Lung (tissue), 12 donors: ENCODE data around the gene RASAL1. TPM values are rescaled to one million over a fixed set of nuclear protein-coding genes. Genes with fewer than 3 reads are reported as not detected.
"Not testable (repeated sequence)": the region's sequence is repeated elsewhere in the genome, so short reads cannot be mapped to it uniquely, and the experiment has no call there.

Source experiments
- ATAC-seq: fragments of 200-7000 bp; cut with Tn5 transposase; one replicate; pipeline ENCODE4 v1.9.1; 2020; ENCODE audit warnings: moderate number of reproducible peaks; ENCODE audit not compliant: insufficient read depth, low FRiP score
- DNase-seq, 3 donors: peaks; one replicate each; pipeline ENCODE4 v3.0.0-alpha.2; 2013 to 2017
- H3K27ac ChIP-seq, 2 donors: one replicate each; pipeline ENCODE4 v1.5.1; 2013; ENCODE audit warnings: mild to moderate bottlenecking in 2 of 2, moderate library complexity in 2 of 2, control low read depth in 1 of 2, inconsistent platforms in 1 of 2, low read depth in 1 of 2, low read length in 1 of 2
- H3K27me3 ChIP-seq, 3 donors: one replicate each; pipeline ENCODE4 v1.5.1; 2013; ENCODE audit warnings: low read length in 2 of 3; ENCODE audit not compliant: control insufficient read depth in 3 of 3, insufficient read depth in 3 of 3
- H3K36me3 ChIP-seq, 4 donors: one replicate each; pipeline ENCODE4 v1.5.1; 2013; ENCODE audit warnings: low read length in 4 of 4, mild to moderate bottlenecking in 1 of 4, moderate library complexity in 1 of 4; ENCODE audit not compliant: control insufficient read depth in 4 of 4, insufficient read depth in 4 of 4
- H3K4me1 ChIP-seq, 5 donors: one replicate each; pipeline ENCODE4 v1.5.1; 2013; ENCODE audit warnings: low read length in 5 of 5, mild to moderate bottlenecking in 2 of 5, moderate library complexity in 1 of 5; ENCODE audit not compliant: control insufficient read depth in 5 of 5, insufficient read depth in 5 of 5
- H3K4me3 ChIP-seq: one replicate; pipeline ENCODE4 v1.5.1; 2013; ENCODE audit warnings: mild to moderate bottlenecking, control low read depth, moderate library complexity
- H3K9ac ChIP-seq, 2 donors: one replicate each; pipeline ENCODE4 v1.5.1; 2013; ENCODE audit warnings: low read length in 2 of 2, control low read depth in 1 of 2; ENCODE audit not compliant: insufficient read depth in 1 of 2
- H3K9me3 ChIP-seq, 4 donors: one replicate each; pipeline ENCODE4 v1.5.1; 2013; ENCODE audit warnings: low read length in 3 of 4, mild to moderate bottlenecking in 1 of 4, moderate library complexity in 1 of 4; ENCODE audit not compliant: control insufficient read depth in 4 of 4, insufficient read depth in 3 of 4
- WGBS, 2 donors: extraction: QIAGEN DNeasy Blood & Tissue Kit; methylation state at CpG; one replicate each; pipeline ENCODE4 v1.1.7; 2013; 5-methylcytosine and 5-hydroxymethylcytosine counted together
- polyA plus RNA-seq, 2 donors: library from polyadenylated mRNA; stranded (reverse); fragments of 200-250 nt; gene quantifications; one replicate each; pipeline ENCODE4 v1.2.1, GENCODE V29; 2013
- total RNA-seq, 2 donors: library from RNA; depleted of rRNA in 1 of 2; stranded (reverse); fragments of >200 nt in 1 of 2; gene quantifications; one replicate each; pipeline ENCODE4 v1.2.1, GENCODE V29; 2014 to 2021
- TF ChIP-seq, protein P1 (sequence below): IDR thresholded peaks from 2 replicates; pipeline ENCODE4 v1.5.1; 2012; ENCODE audit warnings: mild to moderate bottlenecking; ENCODE audit errors: control extremely low read depth, extremely low read depth
- donor health status: control.
- donor health status: control.
- donor health status: Bipolar disorder and iron deficiency.
- donor health status: healthy.
- donor health status: DM: yes; HTN: yes; CAD: no.

RASAL1 gene
- total and polyA plus RNA-seq, 4 donors, result 0.09 to 1.8 (median 0.62) TPM

DNA sequence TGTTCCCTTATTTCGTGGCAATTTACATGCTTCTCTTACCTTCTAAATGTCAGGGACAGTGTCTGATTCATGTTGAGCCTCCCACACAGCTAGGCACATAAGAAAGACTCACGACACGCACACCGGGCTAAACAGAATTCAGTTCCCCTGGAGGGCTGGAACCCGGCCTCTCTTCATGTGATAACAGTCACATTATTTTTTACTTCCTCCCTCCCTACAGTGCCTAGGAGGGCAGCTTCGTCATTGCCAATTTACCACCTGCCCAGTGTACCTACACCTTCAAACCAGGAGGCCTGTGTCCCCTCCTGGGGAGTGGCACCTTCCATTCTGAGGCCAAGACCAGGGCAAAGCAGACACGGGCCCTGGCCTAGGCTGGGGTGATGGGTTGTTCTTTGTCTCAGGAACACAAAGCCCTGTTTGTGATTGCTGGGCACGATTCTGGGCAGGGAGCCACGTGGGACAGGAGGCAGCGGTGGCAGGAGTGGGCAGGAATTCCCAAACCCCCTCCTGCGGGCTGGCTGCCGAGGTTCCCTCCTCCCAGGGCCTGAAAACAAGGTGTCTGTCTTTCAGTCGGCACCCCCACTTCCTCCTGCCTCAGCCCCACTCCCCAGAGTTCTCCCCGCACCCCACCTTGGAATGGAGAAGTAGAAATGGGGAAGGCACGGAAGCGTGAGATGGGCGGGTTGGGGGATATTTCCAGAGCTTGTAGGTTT lies 6.8 kb upstream of the RASAL1 start:
- no peaks in the 10 kb centered on the region for H3K4me1 ChIP-seq
- H3K27ac ChIP-seq, result peak overlapping the region in 1 of 2 donors; percentile 58
- TF ChIP-seq, protein P1, sequence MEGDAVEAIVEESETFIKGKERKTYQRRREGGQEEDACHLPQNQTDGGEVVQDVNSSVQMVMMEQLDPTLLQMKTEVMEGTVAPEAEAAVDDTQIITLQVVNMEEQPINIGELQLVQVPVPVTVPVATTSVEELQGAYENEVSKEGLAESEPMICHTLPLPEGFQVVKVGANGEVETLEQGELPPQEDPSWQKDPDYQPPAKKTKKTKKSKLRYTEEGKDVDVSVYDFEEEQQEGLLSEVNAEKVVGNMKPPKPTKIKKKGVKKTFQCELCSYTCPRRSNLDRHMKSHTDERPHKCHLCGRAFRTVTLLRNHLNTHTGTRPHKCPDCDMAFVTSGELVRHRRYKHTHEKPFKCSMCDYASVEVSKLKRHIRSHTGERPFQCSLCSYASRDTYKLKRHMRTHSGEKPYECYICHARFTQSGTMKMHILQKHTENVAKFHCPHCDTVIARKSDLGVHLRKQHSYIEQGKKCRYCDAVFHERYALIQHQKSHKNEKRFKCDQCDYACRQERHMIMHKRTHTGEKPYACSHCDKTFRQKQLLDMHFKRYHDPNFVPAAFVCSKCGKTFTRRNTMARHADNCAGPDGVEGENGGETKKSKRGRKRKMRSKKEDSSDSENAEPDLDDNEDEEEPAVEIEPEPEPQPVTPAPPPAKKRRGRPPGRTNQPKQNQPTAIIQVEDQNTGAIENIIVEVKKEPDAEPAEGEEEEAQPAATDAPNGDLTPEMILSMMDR, result no peak
- H3K4me3 ChIP-seq, result no peak overlapping the region
- 24 to 50% methylated on average over 17 of the region's 17 CpGs for WGBS, 2 donors
- no peak overlapping the region for H3K9ac ChIP-seq
- no peak for ATAC-seq
- H3K9me3 ChIP-seq, result peaks cover 0 to 3% (median 0%) of the 10 kb centered on the region in 4 donors
- DNase-seq, result no peak
- H3K36me3 ChIP-seq, result no peaks in the 10 kb centered on the region
- no peaks in the 10 kb centered on the region for H3K27me3 ChIP-seq

DNA sequence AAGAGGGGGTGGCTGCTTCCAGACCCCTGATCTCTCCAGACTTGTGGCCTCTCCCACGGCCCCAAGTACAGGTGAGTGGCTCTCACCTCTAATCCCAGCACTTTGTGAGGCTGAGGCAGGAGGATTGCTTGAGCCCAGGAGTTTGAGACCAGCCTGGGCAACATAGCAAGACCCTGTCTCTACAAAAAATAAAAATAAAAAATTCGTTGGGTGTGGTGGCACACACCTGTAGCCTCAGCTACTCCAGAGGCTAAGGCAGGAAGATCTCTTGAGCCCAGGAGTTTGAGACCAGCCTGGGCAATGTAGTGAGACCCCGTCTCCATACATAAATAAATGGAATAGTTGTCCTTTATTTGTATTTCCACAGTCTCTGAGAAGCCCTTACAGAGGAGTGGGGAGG lies 6.2 kb upstream of the RASAL1 start:
- not testable (repeated sequence) for H3K4me1 ChIP-seq, H3K27ac ChIP-seq, H3K36me3 ChIP-seq, H3K9me3 ChIP-seq, ATAC-seq, H3K27me3 ChIP-seq, H3K9ac ChIP-seq, DNase-seq, H3K4me3 ChIP-seq
- WGBS, 2 donors, result 76 to 88% methylated on average over 3 of the region's 3 CpGs

DNA sequence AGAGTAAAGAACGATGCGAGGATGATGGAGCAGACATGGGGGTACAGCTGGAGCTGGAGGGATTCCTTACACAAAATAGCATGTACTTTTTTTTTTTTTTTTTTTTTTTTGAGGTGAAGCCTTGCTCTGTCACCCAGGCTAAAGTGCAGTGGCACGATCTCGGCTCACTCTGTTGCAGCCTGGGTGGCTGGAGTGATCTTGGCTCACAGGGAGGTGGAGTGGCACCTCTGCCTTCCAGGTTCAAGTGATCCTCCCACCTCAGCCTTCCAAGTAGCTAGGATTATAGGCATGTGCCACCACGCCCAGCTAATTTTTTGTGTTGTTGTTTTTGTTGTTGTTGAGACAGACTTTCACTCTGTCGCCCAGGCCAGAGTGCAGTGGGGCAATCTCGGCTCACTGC lies 5.1 kb upstream of the RASAL1 start:
- 82 to 91% methylated on average over 7 of the region's 7 CpGs for WGBS, 2 donors
- H3K4me1 ChIP-seq, result no peaks in the 10 kb centered on the region

DNA sequence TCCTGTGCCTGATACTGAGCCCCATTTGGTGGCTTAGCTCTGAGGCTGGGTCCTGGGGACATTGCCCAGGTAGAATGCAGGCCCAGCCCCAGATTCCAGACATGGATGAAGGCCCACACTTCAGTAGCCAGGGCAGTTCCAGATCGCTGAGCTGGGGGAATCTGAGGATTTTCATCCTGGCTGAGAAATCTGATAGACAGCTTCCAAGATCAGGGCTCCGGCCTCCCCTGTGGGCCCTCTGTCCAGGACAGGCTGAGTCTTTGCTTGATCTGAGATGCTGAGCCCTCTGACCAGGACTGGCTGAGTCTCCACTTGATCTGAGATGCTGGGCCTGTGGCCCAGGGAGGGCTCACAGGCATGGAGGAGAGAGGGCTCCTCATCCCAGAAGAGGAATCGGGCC lies 3.3 kb upstream of the RASAL1 start:
- Histone ChIP-seq H3K27me3 (peaks cover 0 to 9% (median 0%) of the 10 kb centered on the region in 3 donors), H3K4me1 (no peaks in the 10 kb centered on the region), H3K27ac (no peak overlapping the region), H3K9me3 (peaks cover 0 to 3% (median 0%) of the 10 kb centered on the region in 4 donors), H3K36me3 (no peaks in the 10 kb centered on the region), H3K4me3 (no peak overlapping the region), H3K9ac (no peak overlapping the region)
- 87 to 91% methylated on average over 3 of the region's 3 CpGs for WGBS, 2 donors
- no peak for ATAC-seq
- DNase-seq, result no peak
- TF ChIP-seq, protein P1, result no peak

More for the DNA sequence above, 5.1 kb upstream of the RASAL1 start:
- Histone ChIP-seq H3K27me3 (peaks cover 0 to 9% (median 0%) of the 10 kb centered on the region in 3 donors), H3K36me3 (no peaks in the 10 kb centered on the region), H3K27ac (no peak overlapping the region), H3K9ac (no peak overlapping the region), H3K4me3 (no peak overlapping the region), H3K9me3 (no peaks in the 10 kb centered on the region)
- DNase-seq (no peak), ATAC-seq (no peak)
- TF ChIP-seq, protein P1, result no peak
